Measurements from ENCODE around the gene MYO10.

GRCh38 chr5:16639206-16639605 lies 296.9 kb downstream of the MYO10 start:
- TF ChIP-seq, protein P1, sequence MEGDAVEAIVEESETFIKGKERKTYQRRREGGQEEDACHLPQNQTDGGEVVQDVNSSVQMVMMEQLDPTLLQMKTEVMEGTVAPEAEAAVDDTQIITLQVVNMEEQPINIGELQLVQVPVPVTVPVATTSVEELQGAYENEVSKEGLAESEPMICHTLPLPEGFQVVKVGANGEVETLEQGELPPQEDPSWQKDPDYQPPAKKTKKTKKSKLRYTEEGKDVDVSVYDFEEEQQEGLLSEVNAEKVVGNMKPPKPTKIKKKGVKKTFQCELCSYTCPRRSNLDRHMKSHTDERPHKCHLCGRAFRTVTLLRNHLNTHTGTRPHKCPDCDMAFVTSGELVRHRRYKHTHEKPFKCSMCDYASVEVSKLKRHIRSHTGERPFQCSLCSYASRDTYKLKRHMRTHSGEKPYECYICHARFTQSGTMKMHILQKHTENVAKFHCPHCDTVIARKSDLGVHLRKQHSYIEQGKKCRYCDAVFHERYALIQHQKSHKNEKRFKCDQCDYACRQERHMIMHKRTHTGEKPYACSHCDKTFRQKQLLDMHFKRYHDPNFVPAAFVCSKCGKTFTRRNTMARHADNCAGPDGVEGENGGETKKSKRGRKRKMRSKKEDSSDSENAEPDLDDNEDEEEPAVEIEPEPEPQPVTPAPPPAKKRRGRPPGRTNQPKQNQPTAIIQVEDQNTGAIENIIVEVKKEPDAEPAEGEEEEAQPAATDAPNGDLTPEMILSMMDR (IDR thresholded peaks at IDR 0.05): no peak
- TF ChIP-seq POLR2A (IDR thresholded peaks at IDR 0.05): no peak
